ENCODE measurements around the gene CSF2RB.

CSF2RB gene

DNA sequence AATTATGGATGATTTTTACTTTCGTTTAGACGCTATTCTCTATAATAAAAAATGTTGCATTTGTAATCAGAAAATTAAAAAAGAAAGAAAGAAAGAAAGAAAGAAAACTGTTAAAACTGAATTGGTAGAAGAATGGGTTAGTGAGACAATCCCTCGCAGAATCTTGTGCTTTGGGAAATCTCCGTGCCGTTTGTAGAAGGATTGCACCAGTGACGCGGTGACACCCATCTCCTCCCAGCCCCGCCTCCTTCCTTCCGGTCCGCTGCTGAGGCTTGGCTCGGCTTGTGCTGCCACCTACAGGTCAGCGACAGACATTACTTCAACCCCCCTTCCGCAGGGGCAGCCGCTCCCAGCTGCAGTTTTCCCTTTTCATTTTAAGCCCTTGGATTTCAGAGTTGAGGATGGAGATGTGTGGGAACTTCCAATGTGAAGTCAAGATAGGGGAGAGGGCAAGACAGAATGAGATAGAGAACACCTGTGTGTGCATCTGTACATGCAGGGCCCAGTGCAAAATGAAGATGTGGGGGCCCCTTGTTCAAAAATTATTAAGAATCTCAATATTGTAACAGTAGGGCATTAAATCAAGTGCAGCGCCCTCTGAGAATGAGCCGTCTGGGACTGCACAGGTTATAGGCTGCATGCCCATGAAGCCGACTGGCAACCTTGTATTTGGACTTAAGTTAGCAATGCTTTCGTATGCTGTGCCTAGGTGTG lies 64.7 kb downstream of the CSF2RB start:
- TF ChIP-seq POLR2AphosphoS5 (IDR thresholded peaks at IDR 0.05; ENCODE audit: low read depth, low read length), result no peak
- TF ChIP-seq FOXP2 (optimal IDR thresholded peaks at IDR 0.05; ENCODE audit: borderline replicate concordance, extremely low read depth, extremely low read length, insufficient read depth), result peak; percentile 77
- TF ChIP-seq, protein P1, sequence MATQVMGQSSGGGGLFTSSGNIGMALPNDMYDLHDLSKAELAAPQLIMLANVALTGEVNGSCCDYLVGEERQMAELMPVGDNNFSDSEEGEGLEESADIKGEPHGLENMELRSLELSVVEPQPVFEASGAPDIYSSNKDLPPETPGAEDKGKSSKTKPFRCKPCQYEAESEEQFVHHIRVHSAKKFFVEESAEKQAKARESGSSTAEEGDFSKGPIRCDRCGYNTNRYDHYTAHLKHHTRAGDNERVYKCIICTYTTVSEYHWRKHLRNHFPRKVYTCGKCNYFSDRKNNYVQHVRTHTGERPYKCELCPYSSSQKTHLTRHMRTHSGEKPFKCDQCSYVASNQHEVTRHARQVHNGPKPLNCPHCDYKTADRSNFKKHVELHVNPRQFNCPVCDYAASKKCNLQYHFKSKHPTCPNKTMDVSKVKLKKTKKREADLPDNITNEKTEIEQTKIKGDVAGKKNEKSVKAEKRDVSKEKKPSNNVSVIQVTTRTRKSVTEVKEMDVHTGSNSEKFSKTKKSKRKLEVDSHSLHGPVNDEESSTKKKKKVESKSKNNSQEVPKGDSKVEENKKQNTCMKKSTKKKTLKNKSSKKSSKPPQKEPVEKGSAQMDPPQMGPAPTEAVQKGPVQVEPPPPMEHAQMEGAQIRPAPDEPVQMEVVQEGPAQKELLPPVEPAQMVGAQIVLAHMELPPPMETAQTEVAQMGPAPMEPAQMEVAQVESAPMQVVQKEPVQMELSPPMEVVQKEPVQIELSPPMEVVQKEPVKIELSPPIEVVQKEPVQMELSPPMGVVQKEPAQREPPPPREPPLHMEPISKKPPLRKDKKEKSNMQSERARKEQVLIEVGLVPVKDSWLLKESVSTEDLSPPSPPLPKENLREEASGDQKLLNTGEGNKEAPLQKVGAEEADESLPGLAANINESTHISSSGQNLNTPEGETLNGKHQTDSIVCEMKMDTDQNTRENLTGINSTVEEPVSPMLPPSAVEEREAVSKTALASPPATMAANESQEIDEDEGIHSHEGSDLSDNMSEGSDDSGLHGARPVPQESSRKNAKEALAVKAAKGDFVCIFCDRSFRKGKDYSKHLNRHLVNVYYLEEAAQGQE (IDR thresholded peaks at IDR 0.05; ENCODE audit: insufficient read depth in 1 of 2, low read depth in 2 of 2, low read length in 2 of 2), result no peak
- no peak for TF ChIP-seq SIN3A (IDR thresholded peaks at IDR 0.05; ENCODE audit: borderline replicate concordance, insufficient read depth, low read length)
- no peak for TF ChIP-seq TAF1 (IDR thresholded peaks at IDR 0.05; ENCODE audit: borderline replicate concordance, insufficient read depth, low read length)

DNA sequence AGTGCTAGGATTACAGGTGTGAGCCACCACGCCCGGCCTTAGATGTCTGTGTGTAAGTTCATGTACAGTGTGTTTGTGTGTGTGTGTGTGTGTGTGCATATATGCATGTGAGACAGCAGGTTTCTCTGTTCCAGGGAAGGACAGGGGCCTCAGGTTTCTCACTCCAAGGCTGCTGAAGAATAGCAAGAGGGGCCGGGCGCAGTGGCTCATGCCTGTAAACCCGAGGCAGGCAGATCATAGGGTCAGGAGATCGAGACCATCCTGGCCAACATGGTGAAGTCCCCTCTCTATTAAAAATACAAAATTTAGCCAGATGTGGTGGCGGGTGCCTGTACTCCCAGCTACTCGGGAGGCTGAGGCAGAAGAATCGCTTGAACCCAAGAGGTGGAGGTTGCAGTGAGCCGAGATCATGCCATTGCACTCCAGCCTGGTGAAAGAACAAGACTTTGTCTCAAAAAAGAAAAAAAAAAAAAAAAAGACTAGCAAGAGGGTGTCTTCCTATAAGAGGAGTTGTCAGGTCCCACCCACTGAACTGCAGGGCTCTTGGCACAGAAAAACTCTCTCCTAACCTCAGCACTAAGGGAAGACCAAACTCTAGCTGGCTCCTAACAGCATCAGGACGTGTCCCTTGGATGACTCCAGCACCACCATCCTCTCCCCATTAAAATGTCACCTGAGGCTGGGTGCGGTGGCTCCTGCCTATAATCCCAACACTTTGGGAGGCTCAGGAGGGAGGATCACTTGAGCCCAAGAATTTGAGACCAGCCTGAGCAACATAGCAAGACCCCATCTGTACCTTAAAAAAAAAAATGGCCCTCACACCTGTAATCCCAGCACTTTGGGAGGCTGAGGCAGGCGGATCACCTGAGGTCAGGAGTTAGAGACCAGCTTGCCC lies 65.8 kb downstream of the CSF2RB start:
- TF ChIP-seq TAF1 (IDR thresholded peaks at IDR 0.05; ENCODE audit: borderline replicate concordance, insufficient read depth, low read length), result no peak
- no peak for TF ChIP-seq SIN3A (IDR thresholded peaks at IDR 0.05; ENCODE audit: borderline replicate concordance, insufficient read depth, low read length)
- no peak for TF ChIP-seq POLR2AphosphoS5 (IDR thresholded peaks at IDR 0.05; ENCODE audit: low read depth, low read length)
- TF ChIP-seq, protein P1 (IDR thresholded peaks at IDR 0.05; ENCODE audit: insufficient read depth in 1 of 2, low read depth in 2 of 2, low read length in 2 of 2), result no peak
- TF ChIP-seq FOXP2 (optimal IDR thresholded peaks at IDR 0.05; ENCODE audit: borderline replicate concordance, extremely low read depth, extremely low read length, insufficient read depth), result no peak

DNA sequence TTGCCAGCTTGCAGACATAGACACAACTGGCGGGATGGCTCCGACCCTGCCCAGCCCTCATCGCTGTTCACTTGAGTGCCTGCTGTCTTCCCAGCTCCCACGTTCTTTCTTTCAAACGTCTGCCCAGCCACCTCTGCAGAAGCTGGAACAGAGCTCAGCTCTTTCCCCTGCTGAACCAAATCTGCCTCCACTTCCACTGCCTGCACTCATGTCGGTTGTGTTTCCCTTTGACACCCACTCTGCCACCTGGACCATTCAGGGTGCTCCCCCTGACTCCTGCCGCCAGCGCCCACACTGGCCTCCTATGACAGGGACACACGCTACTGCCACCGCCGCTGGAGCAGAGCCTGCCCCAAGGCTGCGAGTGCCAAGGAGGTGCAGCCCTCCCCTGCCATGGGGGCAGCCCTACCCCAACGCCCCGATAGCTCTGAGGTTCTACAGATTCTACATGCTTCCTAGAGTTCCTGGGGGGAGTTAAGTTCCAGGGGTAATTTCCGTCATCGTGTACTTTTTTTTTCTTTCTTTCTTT lies 67.9 kb downstream of the CSF2RB start:
- no peak for TF ChIP-seq SIN3A (IDR thresholded peaks at IDR 0.05; ENCODE audit: borderline replicate concordance, insufficient read depth, low read length)
- TF ChIP-seq, protein P1 (IDR thresholded peaks at IDR 0.05; ENCODE audit: insufficient read depth in 1 of 2, low read depth in 2 of 2, low read length in 2 of 2), result no peak
- no peak for TF ChIP-seq FOXP2 (optimal IDR thresholded peaks at IDR 0.05; ENCODE audit: borderline replicate concordance, extremely low read depth, extremely low read length, insufficient read depth)
- TF ChIP-seq POLR2AphosphoS5 (IDR thresholded peaks at IDR 0.05; ENCODE audit: low read depth, low read length), result no peak
- TF ChIP-seq TAF1 (IDR thresholded peaks at IDR 0.05; ENCODE audit: borderline replicate concordance, insufficient read depth, low read length), result no peak

DNA sequence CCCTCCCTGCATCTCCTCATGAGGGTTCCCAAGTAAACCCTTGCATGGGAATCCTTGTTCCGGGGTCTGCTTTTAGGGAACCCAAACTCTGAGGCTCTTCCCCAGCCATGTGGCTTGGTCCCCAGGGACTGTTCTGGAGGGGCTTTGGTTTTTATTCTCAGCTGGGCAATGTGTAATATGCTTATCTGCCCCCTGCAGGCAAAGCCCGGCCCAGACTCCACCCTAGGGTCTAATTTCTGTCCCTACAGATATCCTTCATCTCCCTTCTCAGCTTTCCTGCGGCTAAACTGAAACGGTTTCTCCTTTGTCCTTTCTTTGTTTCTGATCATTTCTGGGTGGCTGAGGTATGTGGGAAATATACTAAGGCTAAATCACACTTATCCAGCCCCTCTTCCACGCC lies 68.7 kb downstream of the CSF2RB start:
- TF ChIP-seq POLR2AphosphoS5 (IDR thresholded peaks at IDR 0.05; ENCODE audit: low read depth, low read length) (no peak), TAF1 (IDR thresholded peaks at IDR 0.05; ENCODE audit: borderline replicate concordance, insufficient read depth, low read length) (no peak), SIN3A (IDR thresholded peaks at IDR 0.05; ENCODE audit: borderline replicate concordance, insufficient read depth, low read length) (no peak)
- TF ChIP-seq, protein P1 (IDR thresholded peaks at IDR 0.05; ENCODE audit: insufficient read depth in 1 of 2, low read depth in 2 of 2, low read length in 2 of 2), result no peak
